PC-3 (cell line): ENCODE data around the gene MON1B.

Source experiments
- CTCF ChIP-seq: fragments of 300-600 bp; sonication (generic); conservative IDR thresholded peaks from 2 replicates; pipeline ENCODE4 v1.5.1; 2017; ENCODE audit warnings: antibody characterized with exemption, low read depth, mild to moderate bottlenecking, low read length
- EZH2 ChIP-seq: fragments of 300-600 bp; sonication (generic); IDR thresholded peaks from one replicate; pipeline ENCODE4 v1.6.1; 2017; ENCODE audit warnings: antibody characterized with exemption, mild to moderate bottlenecking, low read length; ENCODE audit not compliant: unreplicated experiment
- EZH2phosphoT487 ChIP-seq: fragments of 300-600 bp; sonication (generic); IDR thresholded peaks from 2 replicates; pipeline ENCODE4 v1.6.1; 2018; ENCODE audit warnings: mild to moderate bottlenecking, antibody characterized with exemption, low read length, borderline replicate concordance

GRCh38 chr16:77158293-77158692 is 32.7 kb upstream of the MON1B start:
- TF ChIP-seq CTCF: no peak
- TF ChIP-seq EZH2phosphoT487: no peak
- TF ChIP-seq EZH2: no peak
